GM12872 (cell line): ENCODE data around the gene OPCML.

ENCODE experiments used
- TF ChIP-seq, protein P1 (sequence below): IDR thresholded peaks from 3 replicates; pipeline ENCODE4 v1.5.1; 2011; ENCODE audit warnings: low read depth, mild to moderate bottlenecking, low read length, moderate library complexity; ENCODE audit not compliant: insufficient read depth

OPCML gene

DNA sequence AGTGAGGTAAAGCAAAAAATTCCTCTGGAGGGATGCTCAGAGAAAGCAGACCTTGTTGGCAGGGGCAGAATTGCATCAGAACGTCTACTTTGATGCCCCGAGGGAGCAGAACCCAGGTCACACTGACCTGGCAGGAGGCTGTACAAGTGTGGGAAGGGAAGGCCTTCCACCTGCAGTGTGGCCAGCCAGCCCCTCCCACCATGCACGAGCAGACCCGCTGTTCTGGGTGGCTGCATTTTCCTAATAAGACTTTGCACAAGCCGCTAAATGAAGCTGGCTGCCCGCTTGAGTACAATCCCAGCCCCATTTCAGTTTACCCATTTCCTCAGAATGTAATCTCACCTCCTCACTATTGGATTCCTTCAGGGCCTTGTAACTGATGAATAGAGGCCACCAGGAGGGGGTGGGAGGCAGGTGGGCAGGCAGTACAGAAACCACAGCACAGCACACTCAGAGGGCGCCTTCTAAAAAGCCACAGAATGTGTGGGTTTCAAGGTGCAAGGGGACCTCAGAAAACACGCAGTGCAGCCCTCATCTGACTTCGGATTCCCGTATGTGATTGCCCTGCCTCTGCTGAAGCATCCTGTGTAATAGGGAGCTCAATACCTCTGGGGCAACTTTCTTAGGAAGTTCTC lies 316.6 kb downstream of the OPCML start:
- TF ChIP-seq, protein P1, sequence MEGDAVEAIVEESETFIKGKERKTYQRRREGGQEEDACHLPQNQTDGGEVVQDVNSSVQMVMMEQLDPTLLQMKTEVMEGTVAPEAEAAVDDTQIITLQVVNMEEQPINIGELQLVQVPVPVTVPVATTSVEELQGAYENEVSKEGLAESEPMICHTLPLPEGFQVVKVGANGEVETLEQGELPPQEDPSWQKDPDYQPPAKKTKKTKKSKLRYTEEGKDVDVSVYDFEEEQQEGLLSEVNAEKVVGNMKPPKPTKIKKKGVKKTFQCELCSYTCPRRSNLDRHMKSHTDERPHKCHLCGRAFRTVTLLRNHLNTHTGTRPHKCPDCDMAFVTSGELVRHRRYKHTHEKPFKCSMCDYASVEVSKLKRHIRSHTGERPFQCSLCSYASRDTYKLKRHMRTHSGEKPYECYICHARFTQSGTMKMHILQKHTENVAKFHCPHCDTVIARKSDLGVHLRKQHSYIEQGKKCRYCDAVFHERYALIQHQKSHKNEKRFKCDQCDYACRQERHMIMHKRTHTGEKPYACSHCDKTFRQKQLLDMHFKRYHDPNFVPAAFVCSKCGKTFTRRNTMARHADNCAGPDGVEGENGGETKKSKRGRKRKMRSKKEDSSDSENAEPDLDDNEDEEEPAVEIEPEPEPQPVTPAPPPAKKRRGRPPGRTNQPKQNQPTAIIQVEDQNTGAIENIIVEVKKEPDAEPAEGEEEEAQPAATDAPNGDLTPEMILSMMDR, result no peak

DNA sequence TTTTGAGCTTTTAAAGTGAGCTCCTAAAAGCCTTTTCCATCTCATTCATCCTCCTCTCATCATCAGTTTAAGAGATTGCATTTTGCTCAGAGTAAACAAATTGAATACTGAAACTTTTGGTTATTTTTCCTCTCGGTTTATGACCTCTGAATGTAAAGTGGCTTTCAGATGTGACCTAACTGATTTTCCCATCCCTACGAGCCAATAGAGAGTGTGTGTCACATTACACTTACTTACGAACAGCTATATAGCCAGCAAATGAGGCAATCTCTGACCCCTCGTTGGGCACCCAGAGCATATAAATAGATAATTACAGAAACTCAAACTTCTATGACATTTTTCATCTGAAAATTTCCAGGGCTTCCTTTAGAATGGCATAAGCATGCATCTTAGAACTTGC lies 317.7 kb downstream of the OPCML start:
- TF ChIP-seq, protein P1, result no peak

DNA sequence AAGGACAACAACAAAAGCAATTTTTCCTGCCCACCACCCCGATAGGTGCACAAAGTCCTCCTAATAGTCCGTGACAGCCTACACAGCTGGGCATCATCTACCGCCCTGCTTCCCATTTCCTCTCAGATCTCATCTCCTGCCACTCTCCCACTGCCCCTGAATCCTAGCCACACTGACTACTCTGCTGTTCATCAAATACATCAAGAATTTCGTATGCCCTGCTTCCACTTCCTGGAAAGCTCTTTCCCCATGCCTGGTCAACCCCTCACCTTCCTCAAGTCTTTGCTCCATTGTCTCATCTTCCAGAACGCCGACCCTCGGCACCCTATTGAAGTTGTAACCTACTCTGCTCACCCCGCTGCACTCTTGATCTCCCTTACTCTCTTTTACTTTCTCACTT lies 320.1 kb downstream of the OPCML start:
- TF ChIP-seq, protein P1, result no peak

DNA sequence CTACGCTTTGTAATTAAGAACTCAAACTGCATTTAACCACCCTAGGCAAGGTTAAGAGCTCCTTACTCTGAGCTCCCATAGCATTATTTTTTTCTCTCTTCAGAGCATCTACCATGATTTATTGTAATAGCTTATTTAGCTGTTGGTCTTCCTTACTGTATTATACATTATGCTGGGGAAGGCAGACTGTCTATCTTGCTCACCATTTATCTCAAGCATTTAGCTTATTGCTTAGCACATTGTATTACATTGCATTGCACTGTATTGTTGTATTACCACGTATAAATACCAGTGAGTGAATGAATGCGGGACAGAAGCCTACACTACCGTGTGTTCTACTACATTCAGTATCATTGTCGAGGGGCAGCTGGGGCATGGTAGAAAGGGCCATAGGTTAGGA lies 324.3 kb downstream of the OPCML start:
- TF ChIP-seq, protein P1, result no peak

DNA sequence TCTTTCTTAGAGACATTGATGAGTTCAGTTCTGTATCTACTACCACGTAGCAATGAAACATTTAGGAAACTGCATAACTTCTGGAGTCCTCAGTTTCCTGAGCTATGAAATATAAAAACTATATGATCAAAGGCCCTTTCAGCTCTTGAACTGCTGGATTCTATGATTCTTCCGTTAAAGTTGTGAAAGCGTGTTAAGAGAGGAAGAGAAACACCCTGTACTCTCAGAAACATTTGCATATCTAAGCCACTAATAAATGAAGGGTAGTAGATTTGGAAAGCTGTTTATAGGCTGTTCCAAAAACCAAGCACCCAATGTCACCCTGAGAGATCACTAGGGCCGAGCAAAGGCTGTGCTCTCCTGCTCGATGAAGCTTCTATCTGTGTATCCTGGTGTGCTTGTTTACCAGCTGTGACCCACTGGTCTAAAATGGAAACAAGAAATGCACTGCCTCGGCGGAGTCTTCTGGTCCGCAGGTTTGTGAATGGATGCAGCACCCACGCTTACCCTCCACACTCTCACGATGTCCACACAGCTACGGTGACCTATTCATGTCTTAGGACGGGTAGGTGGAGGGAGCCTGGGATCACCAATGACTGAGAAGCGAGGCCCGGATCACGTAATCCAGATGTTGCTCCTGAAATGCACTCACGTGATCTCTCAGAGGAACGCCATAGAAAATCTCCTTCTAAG lies 325.8 kb downstream of the OPCML start:
- TF ChIP-seq, protein P1, result no peak

DNA sequence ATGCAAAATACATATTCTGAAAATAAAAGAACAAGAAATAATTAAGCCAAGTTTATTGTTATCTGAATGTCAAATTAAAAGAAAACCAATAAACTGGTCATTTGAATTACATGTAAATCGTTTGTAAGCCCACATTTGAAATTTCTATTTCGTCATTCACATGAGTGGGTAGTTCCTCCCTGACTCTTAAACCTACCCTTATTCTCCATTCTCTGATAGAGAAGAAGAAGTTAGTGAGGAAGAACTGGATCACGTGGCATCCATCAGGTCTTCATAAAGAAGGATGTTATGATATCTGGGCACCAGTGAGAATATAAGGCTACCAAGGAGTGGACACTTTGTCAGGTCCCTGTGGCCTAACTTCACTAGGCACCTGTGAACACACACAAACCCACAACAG lies 328.1 kb downstream of the OPCML start:
- TF ChIP-seq, protein P1, result no peak

DNA sequence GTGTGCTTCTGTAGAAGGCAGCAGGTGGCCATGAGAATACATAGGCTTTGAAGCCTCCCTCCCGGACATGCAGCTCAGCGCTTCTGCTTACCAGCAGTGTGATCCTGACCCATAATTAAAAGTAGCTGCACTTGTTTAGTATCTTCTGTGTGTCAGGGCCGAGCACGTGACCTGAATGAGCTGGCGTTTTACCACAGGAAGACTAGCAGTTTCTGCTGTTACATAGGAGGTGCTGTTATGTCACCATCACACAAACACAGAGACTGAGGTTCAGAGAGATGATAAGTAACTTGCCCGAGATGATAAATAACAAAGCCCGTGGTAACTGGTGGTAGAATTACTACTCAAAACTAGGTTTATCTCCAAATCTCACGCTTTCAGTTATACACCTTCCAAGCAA lies 329.5 kb downstream of the OPCML start:
- TF ChIP-seq, protein P1, result no peak
